ENCODE data around the gene DHRS7B. TPM values are rescaled to one million over a fixed set of nuclear protein-coding genes. Genes with fewer than 3 reads are reported as not detected.
A peak's percentile ranks its signal among the peaks of the same experiment; 100 is the strongest.

Gene DHRS7B
- total and polyA plus RNA-seq, 2 of the 13 experiments (the other 11 are each of a cell fraction or from before 2014, with no cell fraction given), result 20.0 to 35.8 TPM

DNA sequence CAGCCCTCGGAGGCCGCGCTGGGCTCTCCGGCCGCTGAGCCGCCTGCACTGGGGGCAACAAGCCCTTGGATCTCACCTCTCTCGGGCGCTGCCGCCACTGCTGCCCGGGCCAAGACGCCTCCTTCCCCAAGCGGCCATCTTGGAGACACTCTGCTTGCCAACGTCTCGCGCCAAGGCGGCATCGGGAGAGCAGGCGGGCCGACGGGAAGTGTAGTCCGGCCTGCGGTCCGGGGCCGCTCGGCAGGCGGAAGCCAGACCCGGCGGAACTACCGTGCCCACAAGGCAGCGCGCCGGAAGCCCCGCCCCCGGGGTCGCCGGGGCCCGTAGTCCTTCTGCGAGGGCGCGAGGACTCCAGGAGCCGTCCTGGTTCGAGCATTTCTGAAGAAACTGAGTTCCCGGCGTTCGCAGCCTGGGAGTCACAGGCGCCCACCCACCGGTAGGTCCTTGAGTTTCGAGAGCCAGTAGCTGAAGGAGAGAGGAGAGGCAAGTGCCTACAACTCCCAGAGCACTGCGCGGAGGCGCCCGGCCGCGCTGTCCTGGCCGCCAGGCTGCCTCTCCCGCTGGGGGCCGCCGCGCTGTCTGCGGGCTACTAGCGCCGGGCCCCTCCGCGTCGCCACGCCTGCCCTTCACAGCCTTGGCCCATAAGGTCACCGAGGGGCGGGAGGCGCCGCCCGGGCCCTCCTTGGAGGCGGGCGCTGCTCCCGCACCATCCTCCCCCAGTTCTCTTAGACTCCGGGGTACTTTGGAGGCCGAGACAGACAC lies 87.4 kb downstream of the DHRS7B start, which contains the start of gene TMEM11 (continued):
- TF ChIP-seq HNRNPL (IDR thresholded peaks at IDR 0.05; ENCODE audit: low read depth, low read length) (peak; percentile 78), PAF1 (CRISPR knock-in tag; IDR thresholded peaks at IDR 0.05) (no peak), HDAC2 (CRISPR knock-in tag; IDR thresholded peaks at IDR 0.05) (peak; percentile 10; the same call in 1 of the 2 replicates), TP53 (CRISPR knock-in tag; conservative IDR thresholded peaks at IDR 0.05) (no peak), IKZF4 (CRISPR knock-in tag; IDR thresholded peaks at IDR 0.05; ENCODE audit: borderline replicate concordance, low read depth, not compliant biosample characterization) (peak; percentile 5), SMAD9 (CRISPR knock-in tag; IDR thresholded peaks at IDR 0.05) (no peak), NR2C2 (CRISPR knock-in tag; IDR thresholded peaks at IDR 0.05; ENCODE audit: borderline replicate concordance) (peak; percentile 98), ZBTB34 (CRISPR knock-in tag; IDR thresholded peaks at IDR 0.05) (no peak), TARDBP (CRISPR knock-in tag; IDR thresholded peaks at IDR 0.05) (no peak), KAT2B (IDR thresholded peaks at IDR 0.05; ENCODE audit: borderline replicate concordance, low read depth, low read length) (no peak), CENPBD1 (CRISPR knock-in tag; IDR thresholded peaks at IDR 0.05; ENCODE audit: borderline replicate concordance, low read depth) (no peak), ZBTB7B (CRISPR knock-in tag; IDR thresholded peaks at IDR 0.05) (peak; percentile 51; the same call in 1 of the 2 replicates), FOXP1 (IDR thresholded peaks at IDR 0.05) (no peak), FOXP1 (CRISPR knock-in tag; IDR thresholded peaks at IDR 0.05) (no peak), DPF2 (CRISPR knock-in tag; IDR thresholded peaks at IDR 0.05; ENCODE audit: borderline replicate concordance, low read depth) (no peak), FOXJ3 (CRISPR knock-in tag; IDR thresholded peaks at IDR 0.05; ENCODE audit: borderline replicate concordance) (no peak), ZFAT (CRISPR knock-in tag; conservative IDR thresholded peaks at IDR 0.05) (no peak), ZNF792 (CRISPR knock-in tag; IDR thresholded peaks at IDR 0.05) (no peak), NKX3-1 (CRISPR knock-in tag; IDR thresholded peaks at IDR 0.05) (no peak), PAWR (CRISPR knock-in tag; IDR thresholded peaks at IDR 0.05; ENCODE audit: borderline replicate concordance) (no peak), LCORL (IDR thresholded peaks at IDR 0.05) (no peak), LCORL (CRISPR knock-in tag; IDR thresholded peaks at IDR 0.05) (peak; percentile 39; the same call in 1 of the 2 replicates), THRA (CRISPR knock-in tag; IDR thresholded peaks at IDR 0.05; ENCODE audit: borderline replicate concordance) (no peak; the same call in none of the 2 replicates), KDM6A (CRISPR knock-in tag; IDR thresholded peaks at IDR 0.05; ENCODE audit: low read depth) (no peak), GABPB1 (CRISPR knock-in tag; IDR thresholded peaks at IDR 0.05) (peak; percentile 97), DNMT3B (CRISPR knock-in tag; conservative IDR thresholded peaks at IDR 0.05) (no peak), ATF7-NPFF (CRISPR knock-in tag; IDR thresholded peaks at IDR 0.05; ENCODE audit: low read depth) (no peak; the same call in 1 of the 2 replicates), ZNF263 (CRISPR knock-in tag; IDR thresholded peaks at IDR 0.05) (peak; percentile 45)
- TF ChIP-seq, protein P1, sequence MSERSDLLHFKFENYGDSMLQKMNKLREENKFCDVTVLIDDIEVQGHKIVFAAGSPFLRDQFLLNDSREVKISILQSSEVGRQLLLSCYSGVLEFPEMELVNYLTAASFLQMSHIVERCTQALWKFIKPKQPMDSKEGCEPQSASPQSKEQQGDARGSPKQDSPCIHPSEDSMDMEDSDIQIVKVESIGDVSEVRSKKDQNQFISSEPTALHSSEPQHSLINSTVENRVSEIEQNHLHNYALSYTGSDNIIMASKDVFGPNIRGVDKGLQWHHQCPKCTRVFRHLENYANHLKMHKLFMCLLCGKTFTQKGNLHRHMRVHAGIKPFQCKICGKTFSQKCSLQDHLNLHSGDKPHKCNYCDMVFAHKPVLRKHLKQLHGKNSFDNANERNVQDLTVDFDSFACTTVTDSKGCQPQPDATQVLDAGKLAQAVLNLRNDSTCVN (CRISPR knock-in tag; IDR thresholded peaks at IDR 0.05; ENCODE audit: borderline replicate concordance), result no peak
